DND-41 (cell line): ENCODE data around the gene MRAS.

Experiments used
- CTCF ChIP-seq: IDR thresholded peaks from 2 replicates; pipeline ENCODE4 v1.5.1; 2012; ENCODE audit warnings: borderline replicate concordance, low read length, moderate library complexity, mild to moderate bottlenecking; ENCODE audit not compliant: poor library complexity, severe bottlenecking; ENCODE audit errors: extremely low read depth
- EZH2 ChIP-seq: IDR thresholded peaks from 3 replicates; pipeline ENCODE4 v1.6.1; 2012; ENCODE audit warnings: borderline replicate concordance, low read depth, mild to moderate bottlenecking, moderate library complexity, low read length, inconsistent platforms; ENCODE audit not compliant: severe bottlenecking

- TF ChIP-seq EZH2 (no peak), CTCF (no peak)
Observed at GRCh38 chr3:138434276-138434874, 86.0 kb downstream of the MRAS start, which contains the start of gene ESYT3.
